ENCODE results near the gene FAM193B.

FAM193B gene

DNA sequence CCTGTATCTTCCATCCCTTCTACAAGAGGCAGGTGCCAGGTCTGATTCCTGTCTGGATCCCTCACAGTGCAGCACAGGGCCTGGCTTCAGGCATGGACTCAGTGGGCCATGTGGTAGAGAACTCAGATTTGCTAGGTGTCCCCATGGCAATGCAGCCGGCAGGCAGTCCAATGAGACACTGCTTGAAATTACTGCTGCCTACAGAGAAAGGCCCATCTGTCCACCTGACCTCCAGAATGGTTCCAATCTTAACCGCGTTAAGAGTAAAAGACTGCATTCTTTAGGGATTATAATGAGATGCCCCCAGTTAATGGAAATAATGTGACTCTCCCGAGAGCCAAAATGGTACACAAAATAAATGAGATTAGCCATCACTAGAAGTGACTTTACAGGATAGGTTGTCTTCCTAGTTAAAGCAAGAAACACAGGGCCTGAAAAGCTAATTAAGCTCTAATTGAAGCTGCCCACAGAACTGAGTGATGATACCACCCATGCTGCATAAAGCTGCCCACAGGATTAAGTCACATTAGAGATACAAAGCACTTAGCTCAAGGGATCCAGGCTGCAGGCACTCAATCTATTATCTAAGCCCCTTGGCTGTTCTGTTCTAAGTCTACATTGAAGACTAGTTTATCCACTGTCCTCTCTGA is 11.4 kb downstream of the FAM193B start:
- no peaks in the 10 kb centered on the region for H3K9me3 ChIP-seq (ENCODE audit: control extremely low read depth in 1 of 5, control insufficient read depth in 4 of 5, insufficient read depth in 2 of 5, low read depth in 1 of 5, low read length in 4 of 5)
- DNase-seq: no peak
- peaks cover 0 to 12% (median 0%) of the 10 kb centered on the region in 4 experiments for H3K4me1 ChIP-seq (ENCODE audit: control extremely low read depth in 1 of 4, control insufficient read depth in 4 of 4, insufficient read depth in 4 of 4, low read length in 3 of 4)
- WGBS (ENCODE audit: insufficient coverage): 100% methylated on average over 2 of the region's 4 CpGs
- no peak overlapping the region for H3K4me3 ChIP-seq (ENCODE audit: control insufficient read depth in 1 of 7, extremely low read depth in 1 of 7, insufficient read depth in 4 of 7, low read depth in 2 of 7, low read length in 6 of 7)
- no peaks in the 10 kb centered on the region for H3K27me3 ChIP-seq (replicated peaks in 2 of 5; ENCODE audit: control insufficient read depth in 4 of 5, insufficient read depth in 5 of 5, low read length in 4 of 5)
- ChIA-PET CTCF (interaction anchor here (1.0 to 4.4 kb wide), 2 partner anchors 8 to 61 kb away, joined by 3 to 16 read pairs; no protein-coding TSS in a partner anchor), POLR2A (no interaction called here)
- H3K27ac ChIP-seq (ENCODE audit: insufficient read depth in 1 of 2, low read depth in 1 of 2, low read length in 2 of 2, poor library complexity in 1 of 2, severe bottlenecking in 2 of 2): peak overlapping the region in 1 of 2 experiments; percentile 6
- H3K36me3 ChIP-seq (ENCODE audit: control insufficient read depth in 4 of 4, insufficient read depth in 4 of 4, low read length in 3 of 4): peaks cover 6 to 32% (median 14%) of the 10 kb centered on the region in 4 experiments

GRCh38 chr5:177540438-177540837 is 13.9 kb downstream of the FAM193B start:
- WGBS (ENCODE audit: insufficient coverage): 94% methylated on average over 3 of the region's 3 CpGs
- no peak for DNase-seq
- Histone ChIP-seq H3K9me3 (ENCODE audit: control extremely low read depth in 1 of 5, control insufficient read depth in 4 of 5, insufficient read depth in 2 of 5, low read depth in 1 of 5, low read length in 4 of 5) (no peaks in the 10 kb centered on the region), H3K4me3 (ENCODE audit: control insufficient read depth in 1 of 7, extremely low read depth in 1 of 7, insufficient read depth in 4 of 7, low read depth in 2 of 7, low read length in 6 of 7) (no peak overlapping the region), H3K27ac (ENCODE audit: insufficient read depth in 1 of 2, low read depth in 1 of 2, low read length in 2 of 2, poor library complexity in 1 of 2, severe bottlenecking in 2 of 2) (no peak overlapping the region), H3K27me3 (replicated peaks in 2 of 5; ENCODE audit: control insufficient read depth in 4 of 5, insufficient read depth in 5 of 5, low read length in 4 of 5) (no peaks in the 10 kb centered on the region), H3K36me3 (ENCODE audit: control insufficient read depth in 4 of 4, insufficient read depth in 4 of 4, low read length in 3 of 4) (peaks cover 8 to 46% (median 31%) of the 10 kb centered on the region in 4 experiments), H3K4me1 (ENCODE audit: control extremely low read depth in 1 of 4, control insufficient read depth in 4 of 4, insufficient read depth in 4 of 4, low read length in 3 of 4) (peaks cover 0 to 3% (median 0%) of the 10 kb centered on the region in 4 experiments)
- ChIA-PET POLR2A (no interaction called here), CTCF (no interaction called here)

DNA sequence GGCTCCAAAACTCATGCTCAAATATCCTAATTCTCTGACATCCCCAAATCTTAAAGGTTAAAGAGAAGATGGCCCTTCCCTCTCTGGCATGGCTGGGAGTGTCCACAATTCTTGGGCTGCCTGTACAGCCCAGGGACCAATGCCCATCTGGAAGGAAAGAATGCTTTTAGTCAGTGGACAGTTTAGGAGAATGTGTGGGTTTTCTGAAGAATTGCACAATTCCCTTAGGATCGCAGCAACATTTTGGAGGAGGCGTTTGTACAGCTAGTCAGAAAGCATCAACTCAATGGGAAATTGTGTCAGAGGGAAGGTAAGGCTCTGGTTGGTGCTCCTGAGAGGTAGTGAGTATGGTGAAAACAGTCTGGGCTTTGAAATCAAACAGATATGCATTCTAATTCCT is 15.0 kb downstream of the FAM193B start:
- POLR2A ChIA-PET: no interaction called here
- Histone ChIP-seq H3K27me3 (replicated peaks in 2 of 5; ENCODE audit: control insufficient read depth in 4 of 5, insufficient read depth in 5 of 5, low read length in 4 of 5) (no peaks in the 10 kb centered on the region), H3K4me1 (ENCODE audit: control extremely low read depth in 1 of 4, control insufficient read depth in 4 of 4, insufficient read depth in 4 of 4, low read length in 3 of 4) (no peaks in the 10 kb centered on the region), H3K9me3 (ENCODE audit: control extremely low read depth in 1 of 5, control insufficient read depth in 4 of 5, insufficient read depth in 2 of 5, low read depth in 1 of 5, low read length in 4 of 5) (no peaks in the 10 kb centered on the region), H3K4me3 (ENCODE audit: control insufficient read depth in 1 of 7, extremely low read depth in 1 of 7, insufficient read depth in 4 of 7, low read depth in 2 of 7, low read length in 6 of 7) (no peak overlapping the region), H3K36me3 (ENCODE audit: control insufficient read depth in 4 of 4, insufficient read depth in 4 of 4, low read length in 3 of 4) (peaks cover 8 to 54% (median 36%) of the 10 kb centered on the region in 4 experiments), H3K27ac (ENCODE audit: insufficient read depth in 1 of 2, low read depth in 1 of 2, low read length in 2 of 2, poor library complexity in 1 of 2, severe bottlenecking in 2 of 2) (no peak overlapping the region)
- no CpG with 5 or more reads among the region's 2 CpGs for WGBS (ENCODE audit: insufficient coverage)
- DNase-seq: no peak
- CTCF ChIA-PET: interaction anchor here (1.2 kb wide), 1 partner anchor 14 kb away, joined by 3 read pairs; no protein-coding TSS in a partner anchor

DNA sequence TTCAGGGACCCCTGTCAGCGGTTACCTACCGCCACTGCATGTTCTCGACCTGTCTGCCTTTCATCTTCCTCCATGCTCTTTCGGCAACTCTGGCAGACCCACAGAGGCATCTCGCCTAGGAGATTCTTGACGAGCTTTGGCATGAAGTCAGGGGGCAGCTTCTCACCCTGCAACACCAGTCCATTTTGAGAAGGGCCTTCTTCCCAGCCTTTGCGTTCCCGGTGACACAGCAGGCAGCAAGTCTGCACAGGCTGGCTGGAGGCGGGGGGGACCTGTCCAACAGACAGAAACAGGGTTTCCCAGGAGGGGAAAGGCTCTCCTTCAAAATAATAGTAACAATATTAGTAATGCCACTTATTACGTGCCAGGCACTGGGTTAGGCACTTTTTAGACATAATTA is 15.5 kb downstream of the FAM193B start:
- H3K27me3 ChIP-seq (replicated peaks in 2 of 5; ENCODE audit: control insufficient read depth in 4 of 5, insufficient read depth in 5 of 5, low read length in 4 of 5): no peaks in the 10 kb centered on the region
- H3K36me3 ChIP-seq (ENCODE audit: control insufficient read depth in 4 of 4, insufficient read depth in 4 of 4, low read length in 3 of 4): peaks cover 11 to 55% (median 38%) of the 10 kb centered on the region in 4 experiments
- H3K9me3 ChIP-seq (ENCODE audit: control extremely low read depth in 1 of 5, control insufficient read depth in 4 of 5, insufficient read depth in 2 of 5, low read depth in 1 of 5, low read length in 4 of 5): no peaks in the 10 kb centered on the region
- 95% methylated on average over 7 of the region's 10 CpGs for WGBS (ENCODE audit: insufficient coverage)
- H3K27ac ChIP-seq (ENCODE audit: insufficient read depth in 1 of 2, low read depth in 1 of 2, low read length in 2 of 2, poor library complexity in 1 of 2, severe bottlenecking in 2 of 2): no peak overlapping the region
- ChIA-PET CTCF (interaction anchor here (1.2 kb wide), 1 partner anchor 15 kb away, joined by 3 read pairs; no protein-coding TSS in a partner anchor), POLR2A (no interaction called here)
- H3K4me1 ChIP-seq (ENCODE audit: control extremely low read depth in 1 of 4, control insufficient read depth in 4 of 4, insufficient read depth in 4 of 4, low read length in 3 of 4): no peaks in the 10 kb centered on the region
- no peak for DNase-seq
- no peak overlapping the region for H3K4me3 ChIP-seq (ENCODE audit: control insufficient read depth in 1 of 7, extremely low read depth in 1 of 7, insufficient read depth in 4 of 7, low read depth in 2 of 7, low read length in 6 of 7)

- ChIA-PET POLR2A (no interaction called here), CTCF (interaction anchor here (0.9 to 1.5 kb wide), 3 partner anchors 13 to 19 kb away, joined by 3 to 4 read pairs (median 3); no protein-coding TSS in a partner anchor)
- Histone ChIP-seq H3K9me3 (ENCODE audit: control extremely low read depth in 1 of 5, control insufficient read depth in 4 of 5, insufficient read depth in 2 of 5, low read depth in 1 of 5, low read length in 4 of 5) (no peaks in the 10 kb centered on the region), H3K4me1 (ENCODE audit: control extremely low read depth in 1 of 4, control insufficient read depth in 4 of 4, insufficient read depth in 4 of 4, low read length in 3 of 4) (no peaks in the 10 kb centered on the region), H3K36me3 (ENCODE audit: control insufficient read depth in 4 of 4, insufficient read depth in 4 of 4, low read length in 3 of 4) (peaks cover 16 to 63% (median 43%) of the 10 kb centered on the region in 4 experiments), H3K4me3 (ENCODE audit: control insufficient read depth in 1 of 7, extremely low read depth in 1 of 7, insufficient read depth in 4 of 7, low read depth in 2 of 7, low read length in 6 of 7) (no peak overlapping the region), H3K27ac (ENCODE audit: insufficient read depth in 1 of 2, low read depth in 1 of 2, low read length in 2 of 2, poor library complexity in 1 of 2, severe bottlenecking in 2 of 2) (no peak overlapping the region), H3K27me3 (replicated peaks in 2 of 5; ENCODE audit: control insufficient read depth in 4 of 5, insufficient read depth in 5 of 5, low read length in 4 of 5) (no peaks in the 10 kb centered on the region)
- WGBS (ENCODE audit: insufficient coverage): 89% methylated on average over 12 of the region's 15 CpGs
- no peak for DNase-seq
Measured at GRCh38 chr5:177537389-177538361, 16.7 kb downstream of the FAM193B start.

- Histone ChIP-seq H3K27ac (ENCODE audit: insufficient read depth in 1 of 2, low read depth in 1 of 2, low read length in 2 of 2, poor library complexity in 1 of 2, severe bottlenecking in 2 of 2) (no peak overlapping the region), H3K9me3 (ENCODE audit: control extremely low read depth in 1 of 5, control insufficient read depth in 4 of 5, insufficient read depth in 2 of 5, low read depth in 1 of 5, low read length in 4 of 5) (no peaks in the 10 kb centered on the region), H3K4me1 (ENCODE audit: control extremely low read depth in 1 of 4, control insufficient read depth in 4 of 4, insufficient read depth in 4 of 4, low read length in 3 of 4) (no peaks in the 10 kb centered on the region), H3K36me3 (ENCODE audit: control insufficient read depth in 4 of 4, insufficient read depth in 4 of 4, low read length in 3 of 4) (peaks cover 14 to 70% (median 47%) of the 10 kb centered on the region in 4 experiments), H3K4me3 (ENCODE audit: control insufficient read depth in 1 of 7, extremely low read depth in 1 of 7, insufficient read depth in 4 of 7, low read depth in 2 of 7, low read length in 6 of 7) (no peak overlapping the region), H3K27me3 (replicated peaks in 2 of 5; ENCODE audit: control insufficient read depth in 4 of 5, insufficient read depth in 5 of 5, low read length in 4 of 5) (no peaks in the 10 kb centered on the region)
- WGBS (ENCODE audit: insufficient coverage): 97% methylated on average over 10 of the region's 10 CpGs
- DNase-seq: no peak
- ChIA-PET CTCF (interaction anchor here (1.5 to 3.9 kb wide), 2 partner anchors 8 to 11 kb away, joined by 4 to 16 read pairs; no protein-coding TSS in a partner anchor), POLR2A (no interaction called here)
Measured at GRCh38 chr5:177536386-177536785, 18.0 kb downstream of the FAM193B start.
